Stimulated activated CD4-positive, alpha-beta T cell treated with anti-CD3 and anti-CD28 coated beads, TNF-alpha, amount 100 ng/mL, for 4 hours (primary cell): ENCODE measurements around the gene GBGT1.
"Not testable (repeated sequence)": the region's sequence is repeated elsewhere in the genome, so short reads cannot be mapped to it uniquely, and the experiment has no call there.

ENCODE experiments used
- DNase-seq, 3 experiments: peaks; one replicate each; pipeline ENCODE4 v3.0.0-alpha.2; 2020; ENCODE audit warnings: low read depth in 3 of 3

The GBGT1 gene

DNA sequence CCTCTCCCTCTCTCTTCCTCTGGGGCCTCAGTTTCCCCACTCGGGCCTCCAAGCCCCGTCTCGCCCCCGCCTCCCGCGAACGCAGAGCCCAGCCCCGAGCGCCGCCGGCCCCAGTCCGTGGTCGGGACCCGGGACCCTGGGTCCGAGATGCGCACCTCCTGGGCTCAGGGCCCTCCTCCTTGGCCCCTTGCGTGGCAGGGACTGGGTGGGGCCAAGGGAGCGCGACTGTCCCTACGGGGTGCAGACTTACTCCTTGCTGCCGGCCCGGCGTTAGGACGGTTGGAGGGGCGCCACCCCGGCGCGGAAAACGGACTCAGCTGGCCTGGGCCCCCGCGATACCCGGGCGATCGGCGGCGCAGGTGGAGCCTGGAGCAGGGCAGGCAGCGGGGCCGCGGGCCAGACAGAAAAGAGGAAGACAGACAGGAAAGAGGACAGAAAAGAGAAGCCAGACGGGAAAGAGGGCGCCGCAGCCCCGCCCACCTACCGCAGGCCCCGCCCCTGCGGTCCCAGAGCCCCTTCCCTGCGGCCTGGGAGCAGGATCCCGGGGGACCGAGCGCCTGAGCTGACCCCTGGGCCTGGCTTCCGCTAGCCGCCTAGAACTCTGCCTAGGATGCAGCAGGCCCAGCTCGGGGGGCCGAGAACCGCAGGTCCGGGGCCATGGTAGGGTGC is at the start of gene GBGT1:
GBGT1 (minus strand) TSS at position 411 of the 669 bp plus-strand sequence. CDS start 1,502 bp downstream, outside the sequence.
- DNase-seq: no peak

DNA sequence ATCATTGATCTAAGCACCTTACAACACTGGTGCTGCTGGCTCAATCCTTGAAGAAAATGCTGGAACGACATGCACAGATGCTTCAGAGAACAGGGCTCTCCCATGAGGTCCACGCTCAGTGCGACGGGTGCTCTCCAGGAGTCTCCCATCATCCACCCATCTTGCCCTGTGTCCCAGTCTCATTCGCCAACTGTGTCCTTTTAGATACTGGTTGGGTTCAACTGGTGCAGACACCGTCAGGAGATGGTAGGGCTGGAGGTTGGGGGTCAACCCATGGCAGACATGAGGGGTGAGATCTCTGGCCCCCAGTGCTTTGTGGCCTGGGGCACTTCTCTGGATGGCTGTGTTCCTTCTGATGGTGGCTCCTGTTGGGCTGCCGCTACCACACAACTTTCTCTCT is 46.9 kb upstream of the GBGT1 start:
- no peak for DNase-seq

DNA sequence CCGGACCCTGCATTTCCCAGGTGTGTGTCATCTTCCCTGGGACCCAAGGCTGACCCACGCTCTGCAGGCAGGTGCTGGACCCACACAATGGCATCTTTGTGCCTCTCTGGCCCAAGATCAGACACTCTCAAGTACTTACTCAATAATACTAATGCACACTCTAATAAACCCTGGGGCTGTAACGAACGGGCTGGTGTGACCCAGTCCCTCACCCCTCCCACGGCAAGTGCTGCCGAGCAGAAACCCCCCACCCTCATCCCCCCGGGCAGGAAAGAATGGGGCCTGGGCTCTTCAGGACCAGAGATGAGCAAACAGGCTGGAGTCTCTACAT is 46.5 kb upstream of the GBGT1 start:
- DNase-seq: no peak

DNA sequence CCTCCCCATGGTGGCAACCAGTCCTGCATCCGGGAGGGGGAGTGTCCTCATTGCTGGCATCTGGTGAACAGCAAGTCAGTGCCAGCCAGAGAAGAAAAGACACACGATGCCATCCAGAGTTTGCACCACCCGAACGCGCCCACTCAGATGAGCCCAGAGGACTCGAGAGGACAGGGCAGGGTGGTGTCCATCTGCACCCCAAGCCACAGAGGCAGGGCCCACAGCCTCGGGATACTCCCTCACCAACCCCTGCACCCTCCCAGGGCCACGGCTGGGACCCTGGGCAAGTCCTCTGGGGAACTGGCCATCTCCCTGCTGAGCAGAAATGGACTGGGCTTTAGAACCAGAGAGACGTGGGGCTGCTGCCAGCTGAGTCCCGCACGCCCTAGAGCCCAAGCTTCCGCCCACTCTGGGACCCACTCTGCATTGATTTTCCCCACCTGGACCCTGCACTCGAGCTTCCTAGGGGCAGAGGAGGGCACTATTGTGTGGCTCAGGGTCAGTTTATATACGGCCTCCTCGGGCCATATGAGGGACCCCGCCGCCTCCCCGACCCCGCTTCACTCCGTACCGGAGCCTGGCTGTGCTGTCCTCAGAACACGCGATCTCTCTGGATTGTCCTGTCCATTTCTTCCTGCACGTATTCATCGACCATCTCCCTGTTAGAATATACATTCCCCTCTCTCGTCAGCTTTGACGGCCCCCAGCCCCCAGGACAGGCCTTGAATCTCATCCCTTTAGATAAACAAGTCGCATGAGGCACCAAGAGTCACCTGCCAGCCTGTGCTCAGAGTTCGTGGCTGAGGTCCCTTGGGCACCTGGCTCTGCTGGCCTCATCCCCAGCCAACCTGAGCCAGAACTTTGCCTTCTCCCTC is 45.9 kb upstream of the GBGT1 start:
- DNase-seq: not testable (repeated sequence)

DNA sequence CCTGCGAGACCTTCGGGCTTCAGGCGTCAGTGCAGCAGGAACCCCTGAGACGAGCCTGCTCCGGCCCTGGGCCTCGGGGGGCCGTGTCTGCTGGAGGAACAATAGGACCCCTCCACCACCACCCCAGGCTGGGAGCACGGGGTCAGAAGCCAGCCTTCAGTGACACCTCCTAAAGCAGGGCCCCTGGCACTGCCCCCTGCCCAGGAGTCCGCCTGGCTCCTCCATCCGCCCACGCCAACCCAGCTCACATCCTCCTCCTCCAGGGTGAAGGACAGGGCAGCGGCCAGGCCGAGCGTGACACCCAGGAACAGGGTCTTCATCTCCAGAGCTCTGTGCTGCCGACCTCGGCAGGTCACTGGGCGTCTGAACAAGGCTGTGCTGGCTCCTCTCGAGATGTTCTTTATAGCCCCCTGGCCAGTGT is 45.2 kb upstream of the GBGT1 start, which contains the start of gene OBP2B:
OBP2B (minus strand) TSS at position 371 of the 421 bp plus-strand sequence; CDS start at position 320, 51 bp downstream.
- not testable (repeated sequence) for DNase-seq

DNA sequence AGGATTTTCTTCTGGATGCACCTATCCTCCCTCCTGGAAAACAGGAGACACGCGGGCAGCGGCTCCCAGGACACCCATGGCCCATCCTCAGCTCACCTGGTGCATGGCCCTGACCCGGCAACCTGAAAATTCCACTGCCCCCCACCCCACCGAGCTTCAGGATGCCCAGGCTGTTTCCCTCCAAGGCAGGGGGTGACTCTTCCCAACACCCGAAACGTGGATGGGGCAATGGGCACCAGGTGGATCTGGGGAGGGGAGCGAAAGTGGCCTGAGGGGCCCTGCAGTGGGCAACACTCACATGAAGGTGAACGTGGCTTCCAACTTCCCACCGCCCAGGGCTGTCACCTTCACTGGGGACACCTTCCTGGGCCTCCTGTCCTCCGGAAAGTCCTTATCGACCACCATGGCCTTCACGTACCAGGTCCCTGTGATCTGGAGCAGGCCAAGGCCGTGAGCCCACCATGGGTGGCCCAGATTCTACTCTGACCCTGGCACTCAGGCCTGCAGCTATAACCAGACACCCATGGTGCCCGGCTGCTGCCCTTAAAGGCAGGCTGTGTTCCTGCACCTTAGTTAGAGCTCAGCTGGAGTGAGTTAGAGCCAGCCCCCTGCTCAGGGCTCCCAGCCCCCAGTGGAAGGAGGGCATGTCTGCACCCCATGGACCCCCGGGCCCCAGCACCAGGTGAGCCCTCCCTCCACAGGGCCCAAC is 44.6 kb upstream of the GBGT1 start:
- DNase-seq: not testable (repeated sequence)

DNA sequence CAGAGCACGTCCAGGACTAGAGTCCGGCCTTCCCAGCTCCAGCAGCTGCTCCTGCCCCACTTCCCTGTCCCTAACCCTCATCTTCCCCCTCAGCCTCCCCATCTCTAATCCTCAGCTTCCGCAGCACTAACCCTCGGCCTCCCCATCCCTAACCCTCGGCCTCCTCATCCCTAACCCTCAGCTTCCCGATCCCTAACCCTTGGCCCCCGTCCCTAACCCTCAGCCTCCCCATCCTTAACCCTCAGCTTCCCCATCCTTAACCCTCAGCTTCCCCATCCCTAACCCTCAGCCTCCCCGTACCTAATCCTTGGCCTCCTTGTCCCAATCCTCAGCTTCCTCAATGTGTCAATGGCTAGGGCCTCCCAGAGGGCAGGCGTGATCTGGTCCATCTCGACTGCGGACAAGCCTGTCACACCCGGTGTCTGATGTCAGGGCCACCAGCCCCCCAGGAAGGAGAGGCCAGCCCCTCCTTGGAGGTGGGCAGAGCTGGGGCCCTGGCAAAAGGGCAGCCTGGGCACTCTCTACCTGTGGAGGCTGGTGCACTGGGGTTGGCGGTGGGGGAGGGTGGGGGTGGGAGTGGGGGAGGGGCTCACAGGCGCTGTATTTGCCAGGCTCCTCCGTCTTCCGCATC is 43.9 kb upstream of the GBGT1 start:
- DNase-seq: no peak

DNA sequence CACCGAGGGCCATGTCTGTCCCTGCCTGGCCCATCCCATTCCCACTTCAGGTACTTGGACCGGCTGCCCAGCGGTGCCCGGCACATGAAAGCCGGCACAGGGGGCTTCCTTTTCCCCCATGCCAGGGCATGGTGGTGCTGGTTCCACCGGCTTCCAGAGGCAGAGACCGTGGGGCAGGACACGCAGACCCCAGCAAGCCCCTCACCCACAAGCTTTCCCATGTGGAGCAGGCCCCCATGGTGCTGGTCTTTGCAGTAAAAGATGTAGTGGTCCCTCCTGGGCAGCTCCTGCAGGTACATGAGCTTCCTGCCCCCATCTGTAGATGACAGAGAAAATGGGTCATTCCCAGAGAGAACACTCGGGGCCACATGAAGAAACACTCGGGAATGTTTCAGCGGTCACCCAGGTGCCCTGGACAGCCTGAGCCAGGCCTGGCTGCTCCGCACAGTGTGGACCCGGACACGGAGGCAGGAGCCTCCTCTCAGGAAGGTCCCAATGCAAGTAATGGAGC is 43.4 kb upstream of the GBGT1 start:
- DNase-seq: no peak

DNA sequence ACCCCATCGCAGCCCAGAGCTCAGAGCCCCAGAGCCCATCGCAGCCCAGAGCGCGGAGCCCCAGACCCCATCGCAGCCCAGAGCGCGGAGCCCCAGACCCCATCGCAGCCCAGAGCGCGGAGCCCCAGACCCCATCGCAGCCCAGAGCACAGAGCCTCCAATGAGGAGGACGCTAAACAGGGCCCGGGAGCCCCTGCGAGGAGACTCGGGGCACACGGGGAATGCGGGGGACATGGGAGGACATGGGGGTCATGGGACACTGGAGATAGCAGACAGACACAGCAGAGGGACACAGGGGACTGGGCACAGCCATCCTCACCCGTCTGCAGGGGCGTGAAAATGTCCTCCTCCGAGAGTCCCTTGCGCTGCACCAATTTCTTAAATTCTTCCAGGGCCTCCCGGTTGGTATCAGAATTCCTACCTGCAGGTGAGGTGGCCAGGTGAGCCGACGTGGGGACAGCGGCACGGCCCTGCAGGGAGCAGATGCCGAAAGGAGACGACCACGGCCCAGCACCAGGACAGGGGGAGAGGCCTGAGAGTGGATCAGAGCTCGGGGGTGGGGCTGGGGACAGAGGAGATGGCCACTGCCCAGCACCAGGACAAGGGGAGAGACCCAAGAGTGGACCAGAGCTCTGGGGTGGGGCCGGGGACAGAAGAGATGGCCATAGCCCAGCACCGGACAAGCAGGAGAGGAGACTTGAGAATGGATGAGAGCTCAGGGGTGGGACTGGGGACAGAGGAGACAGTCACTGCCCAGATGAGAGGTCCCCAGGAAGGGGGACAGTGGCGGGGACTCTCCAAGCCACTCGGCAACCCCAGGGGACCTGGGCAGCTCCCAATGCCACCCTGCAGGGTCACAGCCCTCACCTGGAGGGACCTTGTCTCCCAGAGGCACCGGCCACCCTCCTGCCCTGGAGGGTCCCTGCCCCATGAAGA is 42.5 kb upstream of the GBGT1 start:
- DNase-seq: no peak

DNA sequence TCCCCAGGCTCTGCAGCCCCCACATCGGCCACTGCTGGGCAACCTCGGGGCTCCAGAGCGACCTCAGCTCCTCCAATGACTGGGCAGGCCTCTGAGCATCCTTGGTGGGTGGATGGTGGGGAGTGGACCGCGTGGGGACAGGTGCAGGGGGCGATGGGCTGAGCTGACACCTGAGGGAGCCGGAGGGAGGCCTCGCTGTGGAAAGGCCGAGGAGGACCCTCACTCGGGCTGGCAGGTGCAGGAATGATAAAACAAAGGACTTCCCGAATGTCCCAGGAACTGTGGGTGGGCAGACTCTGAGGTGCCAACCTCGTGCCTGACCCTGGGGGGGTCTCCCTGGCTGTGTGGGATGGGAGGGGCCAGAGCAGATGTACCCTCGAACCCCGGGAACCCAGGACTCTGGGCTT is 41.8 kb upstream of the GBGT1 start:
- DNase-seq: not testable (repeated sequence)

DNA sequence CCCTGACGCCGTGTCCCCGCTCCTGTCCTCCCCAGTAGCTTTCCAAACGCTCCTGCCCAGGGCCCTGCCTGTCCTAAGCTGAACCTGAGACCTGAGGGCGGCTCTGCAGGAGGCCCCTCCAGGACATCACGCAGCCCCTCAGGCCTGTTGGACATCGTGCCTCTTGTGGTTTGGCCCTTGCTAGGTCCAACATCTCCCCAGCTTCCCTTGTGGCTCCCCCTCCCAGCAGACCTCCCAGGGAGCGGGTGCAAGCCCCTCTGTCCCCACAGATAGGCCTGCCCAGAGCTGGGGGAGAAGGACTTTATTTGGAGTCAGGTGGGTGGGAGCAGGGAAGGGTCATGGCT is 41.3 kb upstream of the GBGT1 start:
- DNase-seq: no peak

DNA sequence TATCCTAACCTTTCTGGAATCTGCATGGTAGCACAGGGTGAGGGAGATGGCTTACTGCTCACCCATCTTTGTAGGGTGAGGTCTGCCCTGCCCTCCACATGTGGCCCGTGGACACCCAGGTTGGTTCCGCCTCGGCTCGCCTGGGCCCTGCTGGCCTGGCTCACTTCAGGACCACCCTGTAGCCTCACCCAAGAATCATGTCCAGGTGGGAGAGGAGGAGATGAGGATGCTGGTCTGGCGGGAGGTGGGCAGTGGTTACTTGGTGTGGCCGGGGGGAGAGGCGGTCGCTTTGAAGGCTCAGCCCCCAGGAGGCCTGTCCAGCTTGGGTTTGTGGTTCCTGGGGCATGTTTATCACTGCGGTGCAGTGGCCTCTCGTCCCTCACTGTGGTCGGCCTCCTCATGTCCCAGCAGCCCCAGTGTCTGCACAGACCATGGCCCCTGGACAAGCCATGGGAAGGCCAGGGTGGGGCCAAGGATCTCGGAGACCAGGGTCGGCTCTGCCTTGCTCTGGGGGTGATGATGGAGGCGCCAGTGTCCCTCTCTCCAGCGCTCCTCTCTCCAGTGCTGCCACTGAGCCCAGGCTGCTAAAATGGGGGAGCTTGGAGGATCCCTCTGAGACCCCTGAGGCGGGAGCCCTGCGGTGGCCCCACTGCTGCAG is 40.8 kb upstream of the GBGT1 start:
- no peak for DNase-seq

DNA sequence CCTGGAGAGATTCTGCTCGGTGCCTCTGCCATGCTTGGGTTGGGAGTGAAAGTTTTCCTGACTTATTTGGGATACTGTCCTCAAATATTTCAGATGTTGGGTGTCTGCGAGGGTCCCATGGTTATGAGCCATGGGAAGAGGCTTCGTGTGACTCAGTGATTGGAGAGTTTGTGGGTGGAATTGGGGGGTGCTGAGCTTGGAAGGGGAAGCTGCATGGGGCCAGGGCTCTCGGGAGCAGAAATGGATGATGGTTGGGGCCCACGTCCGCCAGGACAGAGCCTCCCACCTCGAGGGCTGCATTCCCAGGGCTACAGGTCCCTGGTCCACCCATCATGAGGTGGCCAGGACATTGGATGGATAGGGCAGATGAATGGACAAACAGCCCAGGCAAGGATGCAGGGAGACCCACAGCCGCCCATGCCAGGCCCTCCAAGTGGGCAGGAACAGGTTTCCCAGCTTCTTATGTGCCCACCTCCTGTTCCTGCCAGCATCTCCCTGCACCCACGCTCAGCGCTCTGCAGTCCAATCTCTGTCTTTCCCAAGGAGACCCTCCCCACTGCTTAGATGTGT is 39.9 kb upstream of the GBGT1 start:
- no peak for DNase-seq

DNA sequence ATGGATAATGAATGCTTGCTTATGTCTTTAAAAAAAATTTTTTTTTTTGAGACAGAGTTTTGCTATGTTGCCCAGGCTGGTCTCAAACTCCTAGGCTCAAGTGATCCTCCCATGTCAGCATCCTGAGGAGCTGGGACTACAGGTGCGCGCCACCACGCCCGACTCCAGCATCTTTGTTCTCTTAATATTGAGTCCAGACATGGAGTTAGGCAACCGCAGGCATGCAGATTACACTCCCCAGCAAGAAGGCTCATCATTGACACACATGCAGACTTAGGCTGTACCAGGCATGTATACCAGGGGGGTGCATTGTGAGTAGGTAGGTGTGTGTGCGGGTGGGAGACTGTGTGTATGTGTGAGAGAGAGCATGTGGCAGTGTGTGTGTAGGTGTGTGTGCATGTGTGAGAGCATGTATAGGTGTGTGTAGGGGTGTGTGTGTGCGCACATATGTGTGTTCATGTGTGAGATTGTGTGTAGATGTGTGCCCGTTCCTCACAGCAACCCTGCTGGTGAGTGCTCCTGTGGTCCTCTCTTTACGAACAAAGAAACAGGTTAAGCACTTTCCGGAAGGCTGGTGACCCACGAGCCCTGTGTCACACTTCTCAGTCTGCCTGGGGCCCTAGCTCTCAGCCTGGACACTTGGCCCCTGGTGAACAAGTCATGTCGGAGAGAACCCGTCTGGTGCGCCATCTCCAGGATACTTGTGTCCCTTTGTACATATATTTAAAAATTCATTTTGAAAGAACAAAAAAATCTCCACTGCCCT is 39.2 kb upstream of the GBGT1 start:
- no peak for DNase-seq

DNA sequence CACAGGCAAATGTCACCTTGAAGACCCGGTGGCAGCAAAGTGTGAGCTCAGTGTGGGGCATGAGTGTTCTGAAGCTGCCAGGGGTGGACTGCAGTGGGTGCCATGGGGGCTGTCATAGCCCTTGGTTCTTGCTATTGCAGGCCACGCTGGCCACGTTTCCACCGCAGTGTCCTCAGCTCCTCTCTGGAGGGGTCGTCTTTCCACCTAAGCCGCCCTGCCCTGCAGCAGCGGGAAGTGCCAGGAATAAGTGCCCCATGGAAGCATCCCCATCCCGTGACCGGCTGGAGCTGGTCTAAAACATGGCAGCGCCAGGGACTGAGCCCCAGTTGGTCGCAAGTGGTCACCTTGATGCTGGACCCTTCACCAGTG is 38.4 kb upstream of the GBGT1 start:
- DNase-seq: no peak

DNA sequence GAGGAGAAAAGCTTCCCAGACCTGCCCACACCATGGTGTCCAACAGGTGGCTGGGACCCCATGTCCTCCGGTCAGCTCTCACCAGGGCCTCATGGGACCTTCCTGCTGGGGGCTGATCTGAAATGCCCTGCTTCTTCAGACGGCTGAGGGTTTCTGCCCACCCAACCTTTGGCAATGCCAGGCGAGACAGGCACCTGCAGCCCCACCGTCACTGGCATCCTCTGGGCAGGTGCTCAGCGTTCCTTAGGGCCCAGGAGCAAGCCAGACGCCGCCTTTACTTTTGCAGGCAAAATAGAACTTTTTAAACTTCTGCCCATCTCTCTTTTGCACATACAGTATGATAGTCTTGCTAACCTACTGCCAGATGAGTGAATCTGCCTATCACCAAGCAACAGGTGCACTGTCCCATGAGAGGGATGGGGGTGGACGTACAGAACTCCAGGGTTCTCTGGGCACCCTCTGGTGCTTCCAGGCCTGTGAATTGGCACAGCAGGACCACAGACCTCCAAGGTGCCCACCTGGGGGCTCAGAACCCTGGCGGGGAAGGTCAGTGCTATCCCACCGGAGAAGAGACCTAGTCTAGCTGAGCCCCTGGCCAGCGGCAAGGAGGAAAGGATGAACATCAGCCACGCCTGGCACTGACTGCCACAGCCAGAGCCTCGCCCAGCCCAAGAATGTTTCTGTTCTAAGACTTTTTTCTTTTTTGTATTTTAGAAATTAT is 37.9 kb upstream of the GBGT1 start:
- no peak for DNase-seq

DNA sequence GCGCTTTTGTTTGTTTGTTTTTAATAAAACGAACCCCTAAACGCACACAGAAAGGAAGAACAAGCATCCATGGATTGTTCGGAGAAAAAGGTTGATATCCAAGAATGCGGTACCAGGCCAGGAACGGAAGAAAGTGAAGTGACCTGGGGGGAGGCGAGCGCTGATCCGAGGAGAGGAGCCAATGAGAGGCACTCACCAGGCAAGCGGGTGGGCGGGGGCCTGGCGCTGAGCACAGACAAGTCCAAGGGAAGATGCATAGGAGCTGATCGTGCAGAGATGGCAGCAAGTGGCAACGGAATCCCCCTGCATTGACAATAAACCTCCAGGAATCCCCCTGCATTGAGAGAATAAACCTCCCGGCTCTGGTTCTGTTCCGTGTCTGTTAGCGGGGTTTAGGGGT is 36.9 kb upstream of the GBGT1 start:
- DNase-seq: no peak

DNA sequence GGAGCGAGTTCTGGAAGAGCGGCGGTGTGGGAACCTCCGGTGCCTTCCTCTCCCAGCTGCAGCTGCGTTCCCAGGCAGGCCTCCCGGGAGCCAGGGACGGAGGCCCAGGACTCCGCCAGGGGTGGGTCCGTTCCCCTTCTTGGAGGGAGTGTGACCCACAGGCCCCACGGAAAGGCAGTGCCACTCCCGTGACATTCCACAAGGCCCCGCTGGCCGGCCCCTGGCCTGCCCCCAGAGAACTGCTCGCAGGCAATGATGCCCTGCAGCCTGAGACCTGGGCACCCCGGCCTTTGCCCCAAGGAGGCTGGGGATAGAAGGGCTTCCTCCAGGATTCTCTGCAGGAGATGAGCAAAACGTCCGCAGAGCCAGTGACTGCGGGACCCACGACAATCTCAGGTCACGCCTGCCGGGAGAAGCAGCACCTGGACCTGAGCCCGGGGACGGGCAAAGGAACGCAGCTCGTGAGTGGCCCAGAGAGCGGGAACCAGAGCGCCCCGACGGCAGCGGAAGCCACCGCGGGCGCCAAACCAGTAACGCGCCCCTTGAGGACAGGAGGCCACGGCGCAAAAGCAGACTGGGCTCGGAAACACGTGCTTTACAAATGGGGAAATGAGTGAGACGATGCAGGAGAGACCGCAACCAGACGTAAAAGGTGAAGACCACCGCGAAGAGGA is 36.1 kb upstream of the GBGT1 start:
- no peak for DNase-seq
